DMS114 treated with DMSO at 0.1 percent for 48 hours (cell line): ENCODE results near the gene TOM1.
"Not testable (repeated sequence)": the region's sequence is repeated elsewhere in the genome, so short reads cannot be mapped to it uniquely, and the experiment has no call there.

Experiments
- DNase-seq: peaks from one replicate; lab custom pipeline; 2025; ENCODE audit not compliant: unreplicated experiment; lab: John Stamatoyannopoulos, UW

TOM1 gene

DNA sequence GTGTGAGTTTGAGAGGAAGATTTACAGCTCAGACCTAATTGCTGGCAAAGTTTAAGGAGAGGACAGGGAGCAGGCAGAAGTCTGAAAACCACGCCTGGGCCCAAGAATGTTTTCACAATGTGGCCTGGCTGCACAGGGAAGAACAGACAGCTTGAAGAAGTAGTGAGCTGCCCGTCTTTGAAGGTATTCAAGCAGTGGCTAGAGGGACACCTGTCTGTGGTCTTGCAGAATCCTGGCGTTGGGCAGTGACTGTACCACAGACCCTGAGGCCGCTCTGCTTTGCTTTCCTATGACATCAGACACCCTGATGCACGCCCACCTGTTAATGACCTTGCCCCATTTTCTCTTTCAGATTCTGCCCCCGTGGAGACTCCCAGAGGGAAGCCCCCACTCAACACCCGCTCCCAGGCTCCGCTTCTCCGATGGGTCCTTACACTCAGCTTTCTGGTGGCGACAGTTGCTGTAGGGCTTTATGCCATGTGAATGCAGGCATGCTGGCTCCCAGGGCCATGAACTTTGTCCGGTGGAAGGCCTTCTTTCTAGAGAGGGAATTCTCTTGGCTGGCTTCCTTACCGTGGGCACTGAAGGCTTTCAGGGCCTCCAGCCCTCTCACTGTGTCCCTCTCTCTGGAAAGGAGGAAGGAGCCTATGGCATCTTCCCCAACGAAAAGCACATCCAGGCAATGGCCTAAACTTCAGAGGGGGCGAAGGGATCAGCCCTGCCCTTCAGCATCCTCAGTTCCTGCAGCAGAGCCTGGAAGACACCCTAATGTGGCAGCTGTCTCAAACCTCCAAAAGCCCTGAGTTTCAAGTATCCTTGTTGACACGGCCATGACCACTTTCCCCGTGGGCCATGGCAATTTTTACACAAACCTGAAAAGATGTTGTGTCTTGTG, 93.7 kb downstream of the TOM1 start:
- DNase-seq: no peak

DNA sequence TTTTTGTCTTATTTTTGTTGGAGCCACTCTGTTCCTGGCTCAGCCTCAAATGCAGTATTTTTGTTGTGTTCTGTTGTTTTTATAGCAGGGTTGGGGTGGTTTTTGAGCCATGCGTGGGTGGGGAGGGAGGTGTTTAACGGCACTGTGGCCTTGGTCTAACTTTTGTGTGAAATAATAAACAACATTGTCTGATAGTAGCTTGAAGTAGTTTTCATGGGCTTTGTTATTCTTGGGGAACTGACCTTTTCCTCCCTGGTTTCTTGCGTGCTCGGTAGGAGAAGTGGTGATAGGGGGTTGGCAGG, 94.3 kb downstream of the TOM1 start:
- DNase-seq: no peak

DNA sequence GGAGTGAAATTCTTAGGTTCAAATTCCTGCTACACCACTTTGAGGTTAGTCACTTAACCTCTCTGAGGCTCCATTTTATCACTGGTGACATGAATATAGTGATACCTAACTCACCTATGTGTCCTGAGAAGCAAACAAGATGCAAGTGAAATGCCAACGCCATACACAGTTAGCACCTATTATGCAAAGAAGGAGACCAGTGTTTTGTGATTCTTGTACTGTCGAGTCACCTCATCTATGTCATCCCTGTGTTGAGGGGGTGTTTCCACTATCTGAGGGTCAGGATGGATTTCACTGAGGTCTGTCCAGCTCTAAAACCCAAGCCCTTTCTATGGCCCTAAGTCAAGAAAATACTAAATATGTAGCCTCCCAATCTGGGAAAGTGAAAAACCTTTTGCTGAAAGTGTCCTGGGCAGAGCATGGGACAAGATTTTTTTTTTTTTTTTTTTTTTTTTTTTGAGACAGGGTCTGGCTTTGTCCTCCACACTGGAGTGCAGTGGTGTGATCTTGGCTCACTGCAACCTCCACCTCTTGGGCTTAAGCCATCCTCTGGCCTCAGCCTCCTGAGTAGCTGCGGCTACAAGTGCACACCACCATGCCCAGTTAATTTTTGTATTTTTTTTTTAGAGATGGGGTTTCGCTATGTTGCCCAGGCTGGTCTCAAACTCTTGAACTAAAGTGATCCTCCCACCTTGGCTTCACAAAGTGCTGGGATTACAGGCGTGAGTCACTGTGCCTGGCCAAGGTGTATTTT, 95.3 kb downstream of the TOM1 start:
- DNase-seq: no peak

DNA sequence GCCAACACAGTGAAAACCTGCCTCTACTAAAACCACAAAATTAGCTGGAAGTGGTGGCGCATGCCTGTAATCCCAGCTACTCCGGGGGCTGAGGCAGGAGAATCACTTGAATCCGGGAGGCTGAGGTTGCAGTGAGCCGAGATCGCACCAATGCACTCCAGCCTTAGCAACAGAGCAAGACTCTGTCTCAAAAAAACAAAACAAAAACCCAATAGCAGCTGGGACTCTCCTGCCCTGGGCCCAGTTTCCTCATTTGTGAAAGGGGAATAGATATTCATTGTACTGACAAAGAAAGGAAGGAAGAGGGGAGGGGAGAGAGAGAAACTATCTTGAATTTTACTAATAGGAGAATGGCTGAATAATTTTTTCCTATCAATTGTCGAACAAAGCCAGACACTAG, 96.9 kb downstream of the TOM1 start:
- DNase-seq: not testable (repeated sequence)

DNA sequence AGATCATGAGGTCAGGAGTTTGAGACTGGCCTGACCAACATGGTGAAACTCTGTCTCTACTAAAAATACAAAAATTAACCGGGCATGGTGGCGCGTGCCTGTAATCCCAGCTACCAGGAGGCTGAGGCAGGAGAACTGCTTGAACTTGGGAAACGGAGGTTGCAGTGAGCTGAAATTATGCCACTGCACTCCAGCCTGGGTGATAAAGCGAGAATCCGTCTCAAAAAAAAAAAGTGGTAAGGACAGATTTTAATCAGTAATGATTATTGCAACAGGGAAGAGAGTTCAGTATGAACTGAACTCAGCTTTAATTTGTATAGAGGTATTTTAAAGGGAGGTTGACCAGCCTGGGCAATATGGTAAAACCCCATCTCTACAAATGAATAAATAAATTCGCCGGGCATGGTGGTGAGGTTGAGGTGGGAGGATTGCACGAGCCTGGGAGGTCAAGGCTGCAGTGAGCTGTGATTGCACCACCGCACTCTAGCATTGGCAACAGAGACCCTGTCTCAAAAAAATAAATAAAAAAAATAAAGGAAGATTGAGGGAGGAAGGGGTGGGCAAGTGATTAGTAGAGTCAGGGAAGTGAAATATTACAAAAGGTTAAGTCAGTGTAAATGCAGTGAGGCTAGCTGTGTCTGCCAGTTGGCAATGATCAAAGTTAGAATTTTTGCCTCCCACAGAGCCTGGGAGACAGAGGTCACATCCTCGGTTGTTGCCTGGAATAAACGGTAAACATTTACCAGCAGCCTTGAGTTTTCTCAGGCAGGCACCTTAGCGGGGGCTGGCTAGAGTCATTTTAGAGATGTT, 97.6 kb downstream of the TOM1 start:
- DNase-seq: no peak
